ENCODE data around the gene GGT5.
"Not testable (repeated sequence)": the region's sequence is repeated elsewhere in the genome, so short reads cannot be mapped to it uniquely, and the experiment has no call there.

DNA sequence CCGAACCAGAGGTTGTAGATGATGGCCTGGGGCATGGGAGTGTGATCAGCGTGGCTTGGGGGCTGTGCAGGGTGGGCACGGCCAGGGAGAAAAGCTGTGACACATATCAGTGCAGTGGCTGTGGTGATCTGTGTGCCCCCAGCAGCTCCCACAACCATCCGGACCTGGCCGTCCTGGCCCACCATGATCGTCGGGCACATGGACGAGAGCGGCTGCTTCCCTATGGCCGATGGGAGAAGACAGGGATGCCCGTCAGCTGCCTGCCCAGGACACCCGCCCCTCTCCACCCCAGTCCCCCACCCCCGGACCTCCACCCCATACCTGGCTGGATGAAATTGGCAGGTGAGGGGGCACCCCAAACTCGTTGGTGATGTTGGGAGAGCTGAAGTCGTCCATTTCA is 3.7 kb upstream of the GGT5 start:
- TF ChIP-seq, protein P1, sequence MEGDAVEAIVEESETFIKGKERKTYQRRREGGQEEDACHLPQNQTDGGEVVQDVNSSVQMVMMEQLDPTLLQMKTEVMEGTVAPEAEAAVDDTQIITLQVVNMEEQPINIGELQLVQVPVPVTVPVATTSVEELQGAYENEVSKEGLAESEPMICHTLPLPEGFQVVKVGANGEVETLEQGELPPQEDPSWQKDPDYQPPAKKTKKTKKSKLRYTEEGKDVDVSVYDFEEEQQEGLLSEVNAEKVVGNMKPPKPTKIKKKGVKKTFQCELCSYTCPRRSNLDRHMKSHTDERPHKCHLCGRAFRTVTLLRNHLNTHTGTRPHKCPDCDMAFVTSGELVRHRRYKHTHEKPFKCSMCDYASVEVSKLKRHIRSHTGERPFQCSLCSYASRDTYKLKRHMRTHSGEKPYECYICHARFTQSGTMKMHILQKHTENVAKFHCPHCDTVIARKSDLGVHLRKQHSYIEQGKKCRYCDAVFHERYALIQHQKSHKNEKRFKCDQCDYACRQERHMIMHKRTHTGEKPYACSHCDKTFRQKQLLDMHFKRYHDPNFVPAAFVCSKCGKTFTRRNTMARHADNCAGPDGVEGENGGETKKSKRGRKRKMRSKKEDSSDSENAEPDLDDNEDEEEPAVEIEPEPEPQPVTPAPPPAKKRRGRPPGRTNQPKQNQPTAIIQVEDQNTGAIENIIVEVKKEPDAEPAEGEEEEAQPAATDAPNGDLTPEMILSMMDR (IDR thresholded peaks at IDR 0.05): not testable (repeated sequence)
- TF ChIP-seq POLR2AphosphoS5 (IDR thresholded peaks at IDR 0.05): not testable (repeated sequence)
